GM18909 (cell line): Measurements from ENCODE around the gene ELOVL3.
"Not testable (repeated sequence)": the region's sequence is repeated elsewhere in the genome, so short reads cannot be mapped to it uniquely, and the experiment has no call there.

ENCODE experiments used
- ATAC-seq: cut with Tn5 transposase; IDR thresholded peaks from one replicate; pipeline ENCODE4 v1.9.1; 2021; ENCODE audit warnings: mild to moderate bottlenecking; ENCODE audit not compliant: unreplicated experiment, poor library complexity

Gene ELOVL3, protein sequence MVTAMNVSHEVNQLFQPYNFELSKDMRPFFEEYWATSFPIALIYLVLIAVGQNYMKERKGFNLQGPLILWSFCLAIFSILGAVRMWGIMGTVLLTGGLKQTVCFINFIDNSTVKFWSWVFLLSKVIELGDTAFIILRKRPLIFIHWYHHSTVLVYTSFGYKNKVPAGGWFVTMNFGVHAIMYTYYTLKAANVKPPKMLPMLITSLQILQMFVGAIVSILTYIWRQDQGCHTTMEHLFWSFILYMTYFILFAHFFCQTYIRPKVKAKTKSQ

DNA sequence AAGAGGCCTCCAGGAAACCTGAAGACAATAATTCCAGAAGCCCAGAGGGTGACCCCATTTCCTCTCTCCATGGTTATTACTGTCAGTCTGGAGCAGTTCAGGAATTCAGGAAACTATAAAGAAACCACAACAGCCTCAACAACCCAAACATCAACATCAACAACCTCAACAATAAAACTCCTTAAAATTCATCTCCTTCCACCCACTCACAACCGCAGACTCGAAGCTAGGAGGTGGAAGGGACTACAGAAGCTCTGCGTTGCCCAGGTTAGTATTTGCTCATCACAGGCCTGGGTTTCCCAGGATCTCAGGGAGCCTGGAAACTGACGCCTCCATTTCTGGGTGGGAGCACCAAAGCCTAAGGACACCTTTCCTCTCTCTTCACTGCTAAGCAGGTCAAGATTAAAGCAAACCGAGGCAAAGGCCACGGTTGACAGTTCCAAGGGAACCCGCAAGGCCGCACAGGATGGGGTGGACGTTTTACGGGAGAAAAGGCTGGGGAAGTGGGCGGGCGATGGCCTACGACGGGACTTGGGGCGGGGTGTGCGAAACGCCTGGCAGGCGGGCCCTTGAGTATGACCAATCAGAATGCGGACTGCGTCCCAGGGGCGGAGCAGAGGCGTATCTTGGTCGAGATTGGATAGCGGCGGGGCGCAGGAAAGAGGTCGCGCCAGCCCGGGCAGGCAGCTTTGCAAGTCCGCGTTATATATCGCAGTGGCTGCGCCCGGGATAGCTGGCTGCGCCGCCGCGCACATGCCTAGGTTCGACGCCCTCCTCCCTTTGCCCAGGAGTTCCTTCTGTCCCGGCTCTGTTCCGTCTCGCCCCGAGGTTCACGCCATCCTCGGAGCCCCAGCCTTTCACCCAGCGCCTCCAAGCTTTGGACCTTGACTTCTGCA is at the start of gene ELOVL3:
Gene ELOVL3, plus strand, starts transcription at position 654 of the 896 bp plus-strand sequence. CDS start 250 bp downstream, outside the sequence.
- peak; percentile 88 for ATAC-seq

DNA sequence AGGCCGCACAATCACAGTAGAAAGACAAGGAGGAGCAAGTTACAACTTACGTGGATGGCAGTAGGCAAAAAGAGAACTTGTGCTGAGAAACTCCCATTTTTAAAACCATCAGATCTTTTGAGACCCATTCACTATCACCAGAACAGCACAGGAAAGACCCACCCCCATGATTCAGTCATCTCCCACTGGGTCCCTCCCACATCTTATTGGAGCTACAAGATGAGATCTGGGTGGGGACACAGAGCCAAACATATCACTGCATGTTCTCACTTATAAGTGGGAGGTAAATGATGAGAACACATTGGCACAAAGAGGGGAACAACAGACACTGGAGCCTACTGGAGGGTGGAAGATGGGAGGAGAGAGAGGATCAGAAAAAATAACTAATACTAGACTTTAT is 41.5 kb upstream of the ELOVL3 start:
- no peak for ATAC-seq

DNA sequence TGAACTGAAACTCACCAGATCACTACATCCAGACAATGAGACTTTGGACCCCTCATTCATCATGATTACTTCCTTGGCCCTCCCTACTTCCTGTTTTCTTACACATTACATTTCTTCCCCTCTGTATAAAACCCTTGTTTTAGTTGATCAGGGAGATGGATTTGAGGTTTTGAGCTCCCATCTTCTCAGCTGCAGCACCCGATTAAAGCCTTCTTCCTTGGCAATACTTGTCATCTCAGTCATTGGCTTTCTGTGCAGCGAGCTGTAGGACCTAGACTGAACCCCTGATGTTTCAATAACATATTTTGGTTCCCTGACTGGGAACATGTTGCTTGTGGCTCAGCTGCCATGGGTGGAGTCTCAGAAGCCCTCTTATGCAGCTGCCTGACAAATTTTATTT is 40.8 kb upstream of the ELOVL3 start:
- ATAC-seq, result no peak

DNA sequence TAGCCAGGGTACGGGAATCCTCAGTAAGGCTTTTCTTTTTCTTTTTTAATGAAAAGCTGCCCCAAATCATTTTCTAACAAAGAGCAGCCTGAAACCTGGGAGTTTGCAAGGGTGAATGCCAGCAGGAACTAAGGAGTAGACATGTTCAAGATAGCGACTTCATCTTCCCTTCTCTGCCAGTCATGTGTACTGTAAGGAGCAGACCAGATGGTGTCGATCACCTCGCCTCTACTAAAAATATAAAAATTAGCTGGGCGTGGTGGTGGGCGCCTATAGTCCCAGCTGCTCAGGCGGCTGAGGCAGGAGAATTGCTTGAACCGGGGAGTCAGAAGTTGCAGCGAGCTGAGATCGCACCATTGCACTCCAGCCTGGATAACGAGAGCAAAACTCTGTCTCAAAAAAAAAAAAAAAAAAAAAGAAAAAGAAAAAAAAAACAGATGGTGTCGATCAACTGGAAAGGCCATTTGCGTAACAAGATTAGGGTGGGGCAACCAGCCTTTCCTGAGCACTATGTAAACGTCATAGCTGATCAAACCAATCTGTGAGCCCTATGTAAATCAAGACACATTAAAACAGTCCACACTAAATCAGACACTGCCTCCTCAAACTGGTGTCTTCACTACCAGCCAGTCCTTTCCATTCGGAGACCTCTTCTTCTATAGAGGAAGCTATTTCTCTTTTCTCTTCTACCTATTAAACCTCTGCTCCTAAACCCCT is 40.1 kb upstream of the ELOVL3 start:
- ATAC-seq, result no peak

DNA sequence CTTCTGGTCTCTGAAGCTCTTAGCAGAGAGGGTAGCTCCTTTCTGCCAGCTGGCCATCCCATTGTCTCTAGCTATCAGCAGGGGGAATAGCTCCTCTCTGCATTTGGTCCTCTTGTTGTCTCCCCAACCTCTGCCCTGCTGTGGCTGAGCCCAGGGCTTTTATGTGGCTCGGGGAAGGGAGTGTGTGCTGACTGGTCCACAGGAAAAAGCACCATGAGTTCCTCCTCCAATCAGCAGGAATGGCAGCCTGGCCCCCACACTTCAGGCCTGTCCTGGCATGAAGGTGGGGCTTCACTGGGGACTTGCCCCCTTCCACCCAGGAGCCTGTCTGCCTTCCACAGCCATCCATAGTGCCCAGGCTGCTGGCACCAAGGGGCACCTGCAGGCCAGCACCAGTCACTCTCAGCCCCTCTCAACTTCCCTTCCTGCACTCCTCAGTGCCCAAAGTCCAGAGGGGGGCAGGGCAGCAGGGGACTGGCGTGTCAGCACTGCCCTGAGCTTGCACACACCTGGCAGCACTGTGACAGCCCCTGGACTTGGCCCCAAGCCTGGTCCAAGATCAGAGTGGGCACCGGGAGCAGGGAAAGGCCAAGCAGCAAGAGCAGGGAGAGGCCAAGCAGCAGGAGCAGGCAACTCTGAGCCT is 37.7 kb upstream of the ELOVL3 start:
- no peak for ATAC-seq

DNA sequence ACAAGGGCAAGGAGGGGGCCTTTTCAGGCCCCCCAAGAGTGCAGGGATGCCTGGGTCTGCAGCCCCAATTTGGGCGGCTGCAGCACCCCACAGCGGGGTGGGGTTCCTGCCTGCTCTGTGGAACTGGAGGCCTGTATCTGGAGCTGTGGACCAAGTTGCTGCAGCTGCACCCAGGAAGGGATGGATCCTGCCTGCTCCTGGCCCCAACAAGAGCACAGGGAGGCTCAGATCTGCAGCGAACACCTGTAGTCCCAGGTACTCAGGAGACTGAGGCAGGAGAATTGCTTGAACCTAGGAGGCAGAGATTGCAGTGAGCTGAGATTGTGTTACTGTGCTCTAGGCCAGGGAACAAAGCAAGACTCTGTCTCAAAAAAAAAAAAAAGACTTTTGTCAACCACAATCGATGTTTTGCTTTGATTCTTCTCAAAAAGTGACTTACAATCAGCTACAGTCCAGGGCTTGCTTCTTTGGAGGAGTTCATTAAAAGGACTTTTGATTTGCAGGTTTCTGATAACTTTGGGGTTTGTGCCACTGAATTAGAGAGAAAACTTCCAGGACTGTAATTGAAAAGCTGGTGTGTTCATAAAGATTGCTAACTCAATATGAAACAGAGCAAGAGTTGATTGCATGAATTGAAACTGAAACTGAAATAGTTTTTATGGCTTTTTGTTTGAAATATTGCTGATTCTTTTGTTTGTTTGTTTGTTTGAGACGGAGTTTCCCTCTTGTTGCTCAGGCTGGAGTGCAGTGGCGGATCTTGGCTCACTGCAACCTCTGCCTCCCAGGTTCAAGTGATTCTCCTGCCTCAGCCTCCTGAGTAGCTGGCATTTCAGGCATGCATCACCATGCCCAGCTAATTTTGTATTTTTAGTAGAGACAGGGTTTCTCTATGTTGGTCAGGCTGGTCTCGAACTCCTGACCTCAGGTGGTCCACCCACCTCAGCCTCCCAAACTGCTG is 36.9 kb upstream of the ELOVL3 start:
- not testable (repeated sequence) for ATAC-seq

DNA sequence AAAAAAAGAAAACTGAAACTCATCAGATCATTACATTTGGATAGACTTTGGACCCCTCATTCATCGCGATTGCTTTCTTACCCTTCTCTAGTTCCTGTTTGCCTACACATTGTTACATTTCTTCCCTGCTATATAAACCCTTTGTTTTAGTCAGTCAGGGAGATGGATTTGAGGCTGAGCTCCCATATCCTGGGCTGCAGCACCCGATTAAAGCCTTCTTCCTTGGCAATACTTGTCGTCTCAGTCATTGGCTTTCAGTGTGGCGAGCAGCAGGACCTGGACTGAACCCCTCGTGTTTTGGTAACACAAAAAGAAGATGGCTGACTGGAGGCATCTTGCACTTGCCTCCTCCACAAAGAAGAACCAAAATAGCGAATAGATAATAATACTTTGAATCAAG is 34.1 kb upstream of the ELOVL3 start:
- ATAC-seq, result no peak

DNA sequence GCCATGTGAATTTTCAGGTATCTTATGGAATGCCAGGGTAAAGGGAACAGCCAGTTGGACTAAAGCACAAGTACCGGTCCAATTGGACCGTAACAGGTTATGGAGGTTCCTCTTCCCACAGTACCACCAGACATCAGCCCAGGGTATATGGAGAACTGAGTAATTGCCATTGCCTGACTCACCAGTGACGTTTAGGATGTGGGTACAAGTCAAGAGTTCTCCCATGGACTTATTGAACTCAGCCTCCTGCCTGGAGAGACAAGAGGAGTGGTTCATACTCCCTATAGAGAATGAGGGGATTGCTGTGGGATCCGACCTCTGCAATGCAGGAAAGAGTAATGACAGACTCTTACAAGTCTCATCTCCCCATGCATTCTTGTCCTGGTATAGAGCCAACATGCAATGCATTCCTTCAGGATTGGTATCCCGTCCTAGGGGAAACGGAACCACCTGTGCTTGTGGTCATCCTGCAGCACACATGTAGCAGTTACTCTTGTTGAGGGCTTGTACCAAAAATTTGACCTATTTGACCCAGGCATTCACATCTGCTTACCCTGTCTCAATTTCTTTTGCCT is 30.7 kb upstream of the ELOVL3 start:
- ATAC-seq, result no peak

DNA sequence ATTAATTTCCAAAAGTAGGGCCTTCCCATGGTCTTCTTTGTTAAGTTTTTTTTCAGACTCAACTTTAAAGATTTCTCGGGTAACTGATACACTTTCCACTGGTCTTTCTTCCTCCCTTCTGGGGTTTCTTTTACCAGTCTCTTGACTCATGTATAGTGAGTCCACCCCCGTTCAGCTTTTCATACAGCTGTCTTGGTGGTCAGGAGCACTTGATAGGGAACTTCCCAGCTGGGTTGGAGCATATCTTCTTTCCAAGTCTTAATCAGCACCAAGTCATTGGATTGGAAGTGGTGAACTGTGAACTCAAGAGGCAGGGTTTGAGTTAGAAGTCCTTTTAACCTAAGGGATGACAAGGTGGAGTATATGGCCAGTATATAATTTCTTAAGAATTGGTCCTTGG is 29.2 kb upstream of the ELOVL3 start:
- ATAC-seq, result no peak

DNA sequence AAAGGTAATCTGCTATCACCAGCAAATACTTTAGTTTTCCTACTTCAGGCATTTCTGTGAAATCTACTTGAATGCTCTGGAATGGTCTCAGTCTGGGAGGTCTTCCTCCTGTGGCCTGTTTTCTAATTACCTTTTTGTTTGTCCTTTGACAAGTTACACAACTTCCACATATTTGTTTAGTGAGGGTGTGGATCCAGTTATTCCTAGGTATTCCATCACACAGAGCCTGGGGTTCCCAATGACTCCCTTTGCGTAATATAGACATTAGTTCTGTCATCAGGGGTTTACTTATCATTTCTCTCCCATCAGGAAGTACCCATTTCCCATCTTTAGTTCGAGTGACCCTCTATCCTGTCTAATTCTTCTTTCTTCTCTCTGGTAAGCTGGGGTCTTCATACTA is 28.1 kb upstream of the ELOVL3 start:
- ATAC-seq, result no peak

DNA sequence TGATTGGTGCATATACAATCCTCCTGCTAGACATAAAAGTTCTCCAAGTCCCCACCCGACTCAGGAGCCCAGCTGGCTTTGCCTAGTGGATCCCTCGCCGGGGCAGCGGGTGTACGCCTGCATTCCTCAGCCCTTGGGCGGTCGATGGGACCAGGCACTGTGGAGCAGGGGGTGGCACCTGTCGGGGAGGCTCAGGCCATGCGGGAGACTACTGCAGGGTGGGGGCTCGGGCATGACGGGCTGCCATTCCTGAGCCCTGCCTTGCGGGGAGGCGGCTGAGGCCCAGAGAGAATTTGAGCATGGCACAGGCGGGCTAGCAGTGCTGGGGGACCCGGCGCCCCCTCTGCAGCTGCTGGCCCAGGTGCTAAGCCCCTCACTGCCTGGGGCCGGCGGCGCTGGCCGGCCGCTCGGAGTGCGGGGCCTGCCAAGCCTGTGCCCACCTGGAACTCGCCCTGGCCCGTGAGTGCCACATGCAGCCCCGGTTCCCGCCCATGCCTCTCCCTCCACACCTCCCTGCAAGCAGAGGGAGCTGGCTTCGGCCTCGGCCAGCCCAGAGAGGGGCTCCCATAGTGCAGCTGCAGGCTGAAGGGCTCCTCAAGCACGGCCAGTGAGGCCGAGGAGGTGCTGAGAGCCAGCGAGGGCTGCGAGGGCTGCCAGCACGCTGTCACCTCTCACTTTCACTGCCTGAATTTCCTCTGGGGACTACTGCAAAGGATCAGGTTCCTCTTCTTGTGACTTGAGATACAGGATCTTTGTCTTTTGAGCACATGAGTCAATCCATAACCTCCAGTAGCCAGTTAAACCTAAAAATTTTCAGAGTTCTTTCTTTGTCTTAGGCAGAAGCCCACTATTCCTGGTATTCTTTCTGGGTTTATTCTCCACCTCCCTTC is 25.1 kb upstream of the ELOVL3 start:
- ATAC-seq, result no peak

DNA sequence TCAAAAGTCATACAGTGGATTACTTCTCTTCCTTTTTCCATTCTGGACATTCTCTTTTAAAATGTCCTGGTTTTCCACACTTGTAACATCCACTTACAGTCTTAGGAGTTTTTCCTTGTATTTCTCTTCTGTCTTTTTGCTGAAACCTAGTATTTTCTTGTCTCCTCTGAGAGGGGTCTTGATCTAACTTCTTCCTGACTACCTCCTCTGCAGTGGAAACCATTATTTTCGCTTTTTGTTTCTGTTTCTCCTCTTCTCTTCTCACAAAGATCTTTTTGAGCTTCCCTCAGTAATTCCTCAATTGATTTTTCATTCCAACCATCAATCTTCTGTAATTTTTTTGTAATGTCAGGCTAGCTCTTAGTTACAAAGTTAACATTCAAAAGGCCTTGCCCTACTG is 23.7 kb upstream of the ELOVL3 start:
- ATAC-seq, result no peak

DNA sequence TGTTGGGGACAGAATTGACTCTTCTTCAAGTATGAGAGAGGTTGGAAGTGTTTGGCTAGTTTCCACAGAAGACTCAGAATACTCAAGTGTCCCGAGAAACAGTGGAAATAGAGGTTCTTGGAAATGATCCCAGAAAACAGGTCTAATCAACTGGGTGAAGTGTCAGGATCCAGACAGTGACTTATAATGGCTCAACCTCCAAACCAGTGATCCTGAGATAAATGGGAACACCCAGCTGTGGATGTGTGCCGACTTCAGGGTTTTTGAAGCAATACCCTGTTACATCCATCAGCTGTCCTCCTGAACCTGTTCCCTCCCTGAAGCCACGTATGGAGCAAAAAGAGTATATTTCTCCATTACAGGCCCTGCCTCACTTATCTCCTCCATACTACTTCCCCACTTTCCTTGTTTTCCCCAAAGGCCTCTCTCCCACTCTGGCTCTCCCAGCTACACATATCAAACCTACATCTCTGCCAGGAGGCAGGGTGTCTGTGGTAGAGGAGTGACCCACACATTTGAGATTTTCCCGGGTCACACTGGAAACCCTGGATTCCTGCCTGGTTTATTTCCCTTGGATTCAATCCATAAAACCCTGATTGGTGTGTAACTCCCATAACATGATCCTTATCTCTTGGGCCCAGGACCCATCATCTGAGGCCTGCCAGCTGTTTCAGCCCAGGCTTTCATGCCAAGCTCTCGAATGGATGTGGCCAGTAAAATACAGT is 17.6 kb upstream of the ELOVL3 start:
- no peak for ATAC-seq

DNA sequence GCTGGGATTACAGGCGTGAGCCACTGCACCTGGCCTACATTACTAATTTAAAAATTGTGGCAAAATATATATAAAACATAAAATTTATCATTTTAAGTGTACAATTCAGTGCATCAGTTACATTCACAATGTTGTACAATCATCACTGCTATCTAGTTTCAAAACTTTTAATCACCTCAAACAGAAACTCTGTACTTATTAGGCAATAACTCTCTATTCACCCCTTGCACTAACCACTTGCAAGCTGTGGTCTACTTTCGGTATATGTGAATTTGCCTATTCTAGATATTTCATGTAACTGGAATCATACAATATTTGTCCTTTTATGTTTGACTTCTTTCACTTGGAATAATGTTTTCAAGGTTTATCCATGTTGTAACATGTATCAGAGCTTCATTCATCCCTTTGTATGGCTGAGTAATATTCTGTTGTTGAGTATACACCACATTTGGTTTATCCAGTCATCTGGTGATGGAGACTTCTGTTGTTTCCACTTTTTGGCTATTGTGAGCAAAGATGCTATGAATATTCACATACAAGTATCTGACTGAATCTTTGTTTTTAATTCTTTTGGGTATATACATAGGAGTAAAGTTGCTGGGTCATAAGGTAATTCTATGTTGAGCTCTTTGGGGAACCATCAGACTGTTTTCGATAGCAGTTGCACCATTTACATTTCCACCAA is 14.3 kb upstream of the ELOVL3 start:
- ATAC-seq, result no peak

DNA sequence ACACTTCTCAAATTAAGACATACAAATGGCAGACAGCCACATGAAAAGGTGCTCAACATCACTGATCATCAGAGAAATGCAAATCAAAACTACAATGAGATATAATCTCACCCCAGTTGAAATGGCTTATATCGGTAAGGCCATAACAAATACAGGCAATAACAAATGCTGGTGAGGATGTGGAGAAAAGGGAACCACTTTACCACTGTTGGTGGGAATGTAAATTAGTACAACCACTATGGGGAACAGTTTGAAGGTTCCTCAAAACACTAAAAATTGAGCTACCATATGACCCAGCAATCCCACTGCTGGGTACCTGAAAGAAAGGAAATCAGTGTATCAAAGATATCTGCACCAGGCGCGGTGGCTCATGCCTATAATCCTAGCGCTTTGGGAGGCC is 12.5 kb upstream of the ELOVL3 start:
- ATAC-seq, result not testable (repeated sequence)

DNA sequence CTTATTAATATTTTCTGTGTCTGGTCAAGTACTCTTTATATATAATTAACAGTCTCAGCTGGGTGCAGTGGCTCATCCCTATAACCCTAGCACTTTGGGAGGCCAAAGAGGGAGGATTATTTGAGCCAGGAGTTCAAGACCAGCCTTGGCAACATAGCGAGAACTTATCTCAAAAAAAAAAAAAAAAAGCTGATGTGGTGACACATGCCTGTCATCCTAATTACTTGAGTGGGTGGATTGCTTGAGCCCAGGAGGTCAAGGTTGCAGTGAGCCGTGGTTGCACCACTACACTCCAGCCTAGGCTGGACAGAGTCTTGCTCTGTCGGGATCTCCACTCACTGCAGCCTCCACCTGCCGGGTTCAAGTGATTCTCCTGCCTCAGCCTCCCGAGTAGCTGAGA is 6.7 kb upstream of the ELOVL3 start:
- ATAC-seq, result no peak

DNA sequence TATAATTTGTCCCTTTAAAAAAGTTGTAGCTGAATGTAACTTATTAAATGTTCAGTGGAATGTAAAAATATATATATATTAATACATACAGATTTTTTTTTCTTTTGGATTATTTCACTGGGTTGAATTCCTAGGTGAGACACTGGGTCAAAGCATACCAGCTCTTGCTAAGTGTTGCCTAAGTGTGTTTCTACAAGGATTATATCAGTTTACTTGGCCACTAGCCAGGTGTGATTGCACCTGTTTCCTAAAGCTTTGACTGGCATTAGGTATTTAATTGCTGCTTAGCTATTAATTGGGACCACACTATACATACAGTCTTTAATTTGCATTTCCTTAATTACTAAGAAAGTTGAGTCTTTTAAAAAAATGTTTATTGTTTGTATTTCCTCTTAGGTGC is 5.5 kb upstream of the ELOVL3 start:
- ATAC-seq, result no peak
